Measurements from ENCODE around the gene COL23A1. TPM values are rescaled to one million over a fixed set of nuclear protein-coding genes. Genes with fewer than 3 reads are reported as not detected.
A peak's percentile ranks its signal among the peaks of the same experiment; 100 is the strongest.

COL23A1 gene
- polyA plus RNA-seq, 1 donor from 2014 or later: 0.18 TPM

- Mint-ChIP-seq H3K27me3 (peaks cover 3% of the 10 kb centered on the region), H3K4me3 (no peak overlapping the region)
These were observed 248.9 kb downstream of the COL23A1 start for GRCh38 chr5:178341091-178341850.

GRCh38 chr5:178340637-178341036, 249.6 kb downstream of the COL23A1 start:
- Mint-ChIP-seq H3K27me3 (peaks cover 3% of the 10 kb centered on the region), H3K4me3 (no peak overlapping the region), H3K27ac (no peak overlapping the region), H3K9me3 (no peaks in the 10 kb centered on the region), H3K36me3 (no peaks in the 10 kb centered on the region), H3K4me1 (peaks cover 0 to 3% (median 0%) of the 10 kb centered on the region in 3 donors)

More at GRCh38 chr5:178341091-178341850, 248.9 kb downstream of the COL23A1 start:
- H3K4me1 Mint-ChIP-seq: peaks cover 0 to 3% (median 0%) of the 10 kb centered on the region in 3 donors
- no peaks in the 10 kb centered on the region for H3K9me3 Mint-ChIP-seq
- no peak overlapping the region for H3K27ac Mint-ChIP-seq
- H3K36me3 Mint-ChIP-seq: no peaks in the 10 kb centered on the region

- H3K27ac Mint-ChIP-seq: no peak overlapping the region
These were observed 250.0 kb downstream of the COL23A1 start for GRCh38 chr5:178340187-178340586.

GRCh38 chr5:178339272-178339671, 250.9 kb downstream of the COL23A1 start:
- no peaks in the 10 kb centered on the region for H3K9me3 Mint-ChIP-seq
- no peak overlapping the region for H3K27ac Mint-ChIP-seq
- no peaks in the 10 kb centered on the region for H3K36me3 Mint-ChIP-seq
- no peak overlapping the region for H3K4me3 Mint-ChIP-seq
- peaks cover 5% of the 10 kb centered on the region for H3K27me3 Mint-ChIP-seq
- peaks cover 0 to 3% (median 0%) of the 10 kb centered on the region in 3 donors for H3K4me1 Mint-ChIP-seq

More at GRCh38 chr5:178340187-178340586, 250.0 kb downstream of the COL23A1 start:
- Mint-ChIP-seq H3K4me3 (no peak overlapping the region), H3K4me1 (peaks cover 0 to 3% (median 0%) of the 10 kb centered on the region in 3 donors), H3K27me3 (peaks cover 3% of the 10 kb centered on the region), H3K36me3 (no peaks in the 10 kb centered on the region), H3K9me3 (no peaks in the 10 kb centered on the region)

GRCh38 chr5:178338750-178339144, 251.4 kb downstream of the COL23A1 start:
- Mint-ChIP-seq H3K27me3 (peaks cover 6% of the 10 kb centered on the region), H3K27ac (peak overlapping the region in 1 of 3 donors; percentile 13), H3K36me3 (no peaks in the 10 kb centered on the region), H3K4me3 (no peak overlapping the region), H3K4me1 (peaks cover 0 to 3% (median 0%) of the 10 kb centered on the region in 3 donors), H3K9me3 (no peaks in the 10 kb centered on the region)

GRCh38 chr5:178338126-178338749, 252.0 kb downstream of the COL23A1 start:
- Mint-ChIP-seq H3K27me3 (peaks cover 6% of the 10 kb centered on the region), H3K36me3 (no peaks in the 10 kb centered on the region), H3K27ac (peak overlapping the region in 1 of 3 donors; percentile 13), H3K9me3 (no peaks in the 10 kb centered on the region), H3K4me3 (no peak overlapping the region), H3K4me1 (peaks cover 0 to 3% (median 0%) of the 10 kb centered on the region in 3 donors)

GRCh38 chr5:178337334-178337741, 252.9 kb downstream of the COL23A1 start:
- H3K4me3 Mint-ChIP-seq: no peak overlapping the region
- peaks cover 0 to 3% (median 0%) of the 10 kb centered on the region in 3 donors for H3K4me1 Mint-ChIP-seq
- H3K9me3 Mint-ChIP-seq: no peaks in the 10 kb centered on the region
- no peak overlapping the region for H3K27ac Mint-ChIP-seq
- H3K36me3 Mint-ChIP-seq: no peaks in the 10 kb centered on the region
- peaks cover 7% of the 10 kb centered on the region for H3K27me3 Mint-ChIP-seq

GRCh38 chr5:178336889-178337288, 253.3 kb downstream of the COL23A1 start:
- H3K27ac Mint-ChIP-seq: no peak overlapping the region
- no peak overlapping the region for H3K4me3 Mint-ChIP-seq
- no peaks in the 10 kb centered on the region for H3K9me3 Mint-ChIP-seq
- peaks cover 0 to 3% (median 0%) of the 10 kb centered on the region in 3 donors for H3K4me1 Mint-ChIP-seq
- H3K36me3 Mint-ChIP-seq: no peaks in the 10 kb centered on the region
- H3K27me3 Mint-ChIP-seq: peaks cover 8% of the 10 kb centered on the region

GRCh38 chr5:178335302-178336030, 254.7 kb downstream of the COL23A1 start:
- Mint-ChIP-seq H3K9me3 (no peaks in the 10 kb centered on the region), H3K4me1 (peaks cover 0 to 3% (median 2%) of the 10 kb centered on the region in 3 donors), H3K36me3 (no peaks in the 10 kb centered on the region), H3K27me3 (peaks cover 8% of the 10 kb centered on the region), H3K27ac (no peak overlapping the region), H3K4me3 (no peak overlapping the region)

GRCh38 chr5:178334861-178335260, 255.3 kb downstream of the COL23A1 start:
- H3K27ac Mint-ChIP-seq: no peak overlapping the region
- no peak overlapping the region for H3K4me3 Mint-ChIP-seq
- H3K9me3 Mint-ChIP-seq: no peaks in the 10 kb centered on the region

GRCh38 chr5:178333821-178334481, 256.2 kb downstream of the COL23A1 start:
- H3K4me1 Mint-ChIP-seq: peaks cover 0 to 3% (median 0%) of the 10 kb centered on the region in 3 donors
- H3K9me3 Mint-ChIP-seq: no peaks in the 10 kb centered on the region
- no peak overlapping the region for H3K4me3 Mint-ChIP-seq
- no peaks in the 10 kb centered on the region for H3K36me3 Mint-ChIP-seq
- no peak overlapping the region for H3K27ac Mint-ChIP-seq
- H3K27me3 Mint-ChIP-seq: peaks cover 8% of the 10 kb centered on the region

More at GRCh38 chr5:178334861-178335260, 255.3 kb downstream of the COL23A1 start:
- H3K4me1 Mint-ChIP-seq: peaks cover 0 to 3% (median 2%) of the 10 kb centered on the region in 3 donors
- no peaks in the 10 kb centered on the region for H3K36me3 Mint-ChIP-seq
- H3K27me3 Mint-ChIP-seq: peaks cover 8% of the 10 kb centered on the region

GRCh38 chr5:178332210-178332641, 258.0 kb downstream of the COL23A1 start:
- peaks cover 8% of the 10 kb centered on the region for H3K27me3 Mint-ChIP-seq
- peaks cover 0 to 3% (median 0%) of the 10 kb centered on the region in 3 donors for H3K4me1 Mint-ChIP-seq
- no peaks in the 10 kb centered on the region for H3K9me3 Mint-ChIP-seq
- no peak overlapping the region for H3K27ac Mint-ChIP-seq
- no peak overlapping the region for H3K4me3 Mint-ChIP-seq
- no peaks in the 10 kb centered on the region for H3K36me3 Mint-ChIP-seq

GRCh38 chr5:178331491-178331996, 258.6 kb downstream of the COL23A1 start:
- Mint-ChIP-seq H3K4me1 (peaks cover 0 to 3% (median 0%) of the 10 kb centered on the region in 3 donors), H3K4me3 (no peak overlapping the region), H3K27me3 (peaks cover 4% of the 10 kb centered on the region), H3K9me3 (no peaks in the 10 kb centered on the region), H3K27ac (no peak overlapping the region), H3K36me3 (no peaks in the 10 kb centered on the region)

GRCh38 chr5:178330791-178331404, 259.3 kb downstream of the COL23A1 start:
- no peak overlapping the region for H3K4me3 Mint-ChIP-seq
- H3K27me3 Mint-ChIP-seq: peaks cover 4% of the 10 kb centered on the region
- H3K27ac Mint-ChIP-seq: no peak overlapping the region

More at GRCh38 chr5:178330791-178331404, 259.3 kb downstream of the COL23A1 start:
- Mint-ChIP-seq H3K36me3 (no peaks in the 10 kb centered on the region), H3K9me3 (no peaks in the 10 kb centered on the region), H3K4me1 (peaks cover 0 to 3% (median 0%) of the 10 kb centered on the region in 3 donors)

Measured in IgD-negative memory B cell (primary cell).